Motor neuron (in vitro differentiated cells): ENCODE measurements around the gene EXOC3. TPM values are rescaled to one million over a fixed set of nuclear protein-coding genes. Genes with fewer than 3 reads are reported as not detected.
"Not testable (repeated sequence)": the region's sequence is repeated elsewhere in the genome, so short reads cannot be mapped to it uniquely, and the experiment has no call there.

Experiments
- ATAC-seq, 8 experiments: fragments of 200-7000 bp; cut with Tn5 transposase; replicated peaks in 6 of 8; 2 replicates each; pipeline ENCODE4 v1.8.0; 2021; ENCODE audit warnings: mild to moderate bottlenecking in 8 of 8, moderate library complexity in 8 of 8
- H3K27ac ChIP-seq, 2 donors: fragments of 250-450 bp; sonication (Bioruptor Pico); 2 replicates each; pipeline ENCODE4 v1.9.0; 2021; ENCODE audit warnings: antibody characterized with exemption in 2 of 2, mild to moderate bottlenecking in 2 of 2, moderate library complexity in 1 of 2
- H3K4me1 ChIP-seq, 2 donors: fragments of 250-450 bp; sonication (Bioruptor Pico); replicated peaks in 1 of 2; 2 replicates each; pipeline ENCODE4 v1.6.1; 2021; ENCODE audit warnings: antibody characterized with exemption in 2 of 2, mild to moderate bottlenecking in 2 of 2, moderate library complexity in 1 of 2
- H3K4me3 ChIP-seq, 5 donors: fragments of 250-450 bp; sonication (Bioruptor Pico); 2 replicates each; pipeline ENCODE4 v1.9.0; 2021; ENCODE audit warnings: antibody characterized with exemption in 5 of 5, mild to moderate bottlenecking in 5 of 5, moderate library complexity in 4 of 5
- WGBS, 10 experiments: fragments of 450-650 bp; shearing (Covaris generic); methylation state at CpG; one replicate each; pipeline ENCODE4 v1.0.0; 2022; 5-methylcytosine and 5-hydroxymethylcytosine counted together
- in situ Hi-C, 9 experiments: fragments of 400-800 bp; cut with MboI; loops; one replicate each; pipeline ENCODE4 v1.15.0; 2021; ENCODE audit warnings: low sequenced_read_pairs in 9 of 9, low pct_unique_long_range_greater_than_20kb in 2 of 9; ENCODE audit not compliant: unreplicated experiment in 9 of 9
- total RNA-seq, 8 experiments: library from RNA; unstranded; fragments of 300-600 nt; gene quantifications; 2 replicates each; pipeline versions ENCODE4 v1.2.3 to v1.2.4, GENCODE V29; 2022

EXOC3 gene
- total RNA-seq, 8 experiments from 2014 or later, result 17.1 to 69.6 (median 25.0) TPM

DNA sequence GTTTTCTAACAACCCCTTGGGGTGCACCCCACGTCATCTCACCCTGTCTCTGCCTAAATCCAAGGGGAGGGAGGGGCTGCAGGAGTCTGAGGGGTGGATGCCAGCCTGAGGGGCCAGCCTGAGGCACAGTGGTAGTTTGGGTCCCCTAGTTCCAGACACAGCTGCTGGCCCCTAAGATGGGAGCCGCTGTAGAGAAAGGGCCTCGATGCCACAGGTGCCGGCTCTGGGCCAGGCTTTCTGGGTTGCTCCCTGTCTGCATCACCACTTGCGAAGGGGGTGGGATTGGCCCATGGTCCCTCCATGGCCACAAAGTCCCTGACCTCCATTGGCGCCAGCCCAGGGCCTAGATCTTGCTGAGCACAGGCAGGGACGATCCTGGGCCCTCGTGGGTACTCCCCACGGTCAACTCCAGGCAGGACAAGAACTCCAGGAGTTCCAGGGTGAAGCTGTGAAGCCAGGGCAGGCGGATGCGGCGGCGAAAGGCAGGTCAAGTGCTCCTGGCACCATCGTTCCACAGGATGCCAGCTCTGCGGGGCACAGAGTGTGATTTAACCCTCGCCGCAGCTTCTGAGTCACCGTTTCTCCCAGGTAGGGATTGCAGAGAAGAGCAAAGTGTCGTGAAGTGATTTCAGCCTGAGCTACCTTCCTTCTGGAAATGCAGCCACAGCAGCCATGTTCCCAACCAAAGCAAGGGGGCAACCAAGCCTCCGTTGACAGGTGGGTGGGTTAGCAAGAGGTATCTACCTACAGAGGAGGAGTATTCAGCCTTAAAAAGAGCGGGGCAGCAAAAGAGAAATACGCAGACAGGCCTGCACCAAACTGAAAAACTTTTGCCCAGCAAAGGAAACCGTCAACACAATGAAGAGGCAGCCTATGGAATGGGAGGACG is 41.6 kb upstream of the EXOC3 start:
- WGBS, 10 experiments, result 83 to 100% (median 96%) methylated on average over 2 to 15 of the region's 24 CpGs
- no peak for ATAC-seq
- in situ Hi-C loops, result no loop called here
- H3K4me3 ChIP-seq, result no peak overlapping the region
- peak overlapping the region in 1 of 2 donors; percentile 29 for H3K27ac ChIP-seq
- peaks cover 30 to 32% of the 10 kb centered on the region in 2 donors for H3K4me1 ChIP-seq

- peaks cover 30 to 34% of the 10 kb centered on the region in 2 donors for H3K4me1 ChIP-seq
- WGBS, 10 experiments, result 95 to 96% methylated on average over 4 to 5 of the region's 17 CpGs; no CpG with 5 or more reads in 8 of the 10 experiments
- ATAC-seq, in situ Hi-C loops, H3K27ac ChIP-seq, H3K4me3 ChIP-seq: not testable (repeated sequence)
Observed at GRCh38 chr5:402219-402614, 40.8 kb upstream of the EXOC3 start.

- whole genome bisulfite sequencing, 10 experiments, result 20 to 98% (median 89%) methylated on average over 1 to 13 of the region's 20 CpGs; no CpG with 5 or more reads in 1 of the 10 experiments
- Histone ChIP-seq H3K4me3 (no peak overlapping the region), H3K4me1 (peaks cover 30 to 34% of the 10 kb centered on the region in 2 donors), H3K27ac (no peak overlapping the region)
- in situ Hi-C loops, result no loop called here
- no peak for ATAC-seq
Observed at GRCh38 chr5:402615-403359, 40.2 kb upstream of the EXOC3 start.

DNA sequence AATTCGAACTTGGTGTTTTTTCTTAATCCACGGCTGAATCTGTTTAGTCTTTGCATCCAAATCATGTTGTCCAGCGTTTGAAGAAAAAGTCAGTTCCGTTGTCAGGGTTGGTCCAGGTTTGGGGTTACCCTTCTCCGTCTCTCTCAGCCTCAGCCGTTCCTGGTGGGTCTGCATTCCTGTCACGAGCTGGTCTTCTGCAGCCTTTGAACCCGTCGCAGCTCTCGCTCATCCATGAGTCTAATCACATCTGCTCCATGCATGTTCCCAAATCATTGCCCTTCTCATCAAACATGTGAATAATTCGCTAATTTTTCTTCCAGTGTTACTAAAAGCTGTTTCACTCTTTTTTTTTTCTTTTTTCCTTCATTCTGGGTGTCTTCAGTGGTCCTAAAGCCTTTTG is 39.0 kb upstream of the EXOC3 start:
- Histone ChIP-seq H3K4me1 (peaks cover 22 to 28% of the 10 kb centered on the region in 2 donors), H3K4me3 (no peak overlapping the region), H3K27ac (no peak overlapping the region)
- 59 to 100% (median 90%) methylated on average over 1 to 11 of the region's 11 CpGs; no CpG with 5 or more reads in 1 of the 10 experiments for WGBS, 10 experiments
- in situ Hi-C loops, result no loop called here
- ATAC-seq, result no peak

- in situ Hi-C loops, result no loop called here
- no peak for ATAC-seq
- Histone ChIP-seq H3K4me3 (no peak overlapping the region), H3K4me1 (peaks cover 15 to 20% of the 10 kb centered on the region in 2 donors), H3K27ac (no peak overlapping the region)
- 84 to 100% (median 89%) methylated on average over 3 to 10 of the region's 12 CpGs; no CpG with 5 or more reads in 3 of the 10 experiments for WGBS, 10 experiments
Observed at GRCh38 chr5:404666-405241, 38.2 kb upstream of the EXOC3 start.

DNA sequence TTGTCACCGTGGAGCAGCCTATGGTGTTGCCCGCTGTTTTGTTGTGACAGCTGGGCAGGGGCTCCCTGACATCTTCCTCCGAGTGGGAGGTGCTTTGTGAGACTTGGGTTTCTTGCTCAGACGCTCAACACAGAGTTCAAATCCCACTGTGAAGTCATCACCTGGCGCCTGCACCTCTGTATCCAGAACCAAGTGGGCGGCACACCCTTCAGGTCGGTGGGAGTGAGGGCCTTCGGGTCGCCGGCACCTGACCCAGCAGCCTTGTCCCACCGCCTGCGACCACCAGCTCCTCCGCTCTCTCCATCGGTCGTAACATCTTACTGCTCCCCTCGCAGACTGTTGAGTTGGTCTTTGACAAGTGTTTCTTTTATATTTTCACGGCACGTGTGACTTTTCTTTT is 37.6 kb upstream of the EXOC3 start:
- in situ Hi-C loops, result no loop called here
- 83 to 100% (median 93%) methylated on average over 1 to 11 of the region's 18 CpGs; no CpG with 5 or more reads in 4 of the 10 experiments for WGBS, 10 experiments
- ATAC-seq, result no peak
- Histone ChIP-seq H3K4me3 (no peak overlapping the region), H3K27ac (no peak overlapping the region), H3K4me1 (peaks cover 8 to 15% of the 10 kb centered on the region in 2 donors)

- no peak overlapping the region for H3K27ac ChIP-seq
- no peak for ATAC-seq
- WGBS, 10 experiments, result 60 to 100% (median 85%) methylated on average over 1 to 7 of the region's 9 CpGs; no CpG with 5 or more reads in 2 of the 10 experiments
- no peak overlapping the region for H3K4me3 ChIP-seq
- H3K4me1 ChIP-seq, result peaks cover 2 to 9% of the 10 kb centered on the region in 2 donors
- in situ Hi-C loops, result no loop called here
Observed at GRCh38 chr5:406041-406440, 36.9 kb upstream of the EXOC3 start.

DNA sequence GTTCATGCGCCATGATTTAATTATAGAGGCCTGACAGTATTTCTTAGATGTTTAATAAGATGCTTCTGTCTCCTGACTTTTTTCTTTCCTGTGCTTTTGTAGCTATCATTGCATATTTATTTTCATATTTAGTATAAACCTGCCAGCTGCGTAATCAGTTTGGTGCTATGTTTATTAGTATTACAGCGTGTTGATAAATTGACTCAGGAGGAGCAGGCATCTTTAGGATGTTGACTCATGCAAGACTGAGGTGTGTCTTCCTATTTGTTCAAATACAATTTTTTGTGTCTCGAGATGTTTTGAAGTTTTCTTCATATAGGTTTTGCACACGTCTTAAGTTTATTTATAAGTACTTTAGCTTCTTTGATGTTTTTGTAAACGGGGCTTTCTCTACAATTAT is 35.9 kb upstream of the EXOC3 start:
- no peak for ATAC-seq
- no peak overlapping the region for H3K27ac ChIP-seq
- peaks cover 0 to 8% of the 10 kb centered on the region in 2 donors for H3K4me1 ChIP-seq
- in situ Hi-C loops, result no loop called here
- H3K4me3 ChIP-seq, result no peak overlapping the region
- 72 to 96% (median 88%) methylated on average over 2 to 6 of the region's 6 CpGs; no CpG with 5 or more reads in 1 of the 10 experiments for WGBS, 10 experiments

DNA sequence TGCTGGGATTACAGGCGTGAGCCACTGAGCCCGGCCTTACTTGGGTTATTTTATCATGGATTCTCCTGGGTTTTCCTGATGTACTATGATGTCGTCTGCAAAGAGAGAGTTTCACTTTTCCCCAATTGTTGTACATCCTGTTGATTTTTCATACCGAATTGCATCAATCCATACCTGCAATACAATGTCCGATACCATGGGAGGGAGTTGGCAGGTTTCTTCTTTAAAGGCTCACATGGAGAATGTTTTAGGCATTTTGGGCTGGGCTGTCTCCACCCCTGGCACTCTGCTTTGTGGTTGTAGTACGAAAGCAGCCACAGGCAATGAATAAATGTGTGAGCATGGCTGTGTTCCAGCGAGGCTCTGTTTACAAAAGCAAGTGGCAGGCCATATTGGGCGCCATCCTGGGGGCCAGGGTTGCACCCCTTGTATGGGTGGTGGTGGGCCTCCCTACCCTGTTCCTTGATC is 35.1 kb upstream of the EXOC3 start:
- WGBS, 10 experiments, result 47 to 100% (median 93%) methylated on average over 1 to 7 of the region's 8 CpGs
- Histone ChIP-seq H3K4me3 (no peak overlapping the region), H3K4me1 (peaks cover 0 to 8% of the 10 kb centered on the region in 2 donors), H3K27ac (no peak overlapping the region)
- in situ Hi-C loops, result no loop called here
- ATAC-seq, result peak in 3 of 8 experiments; percentile 63 to 90 (median 78)

DNA sequence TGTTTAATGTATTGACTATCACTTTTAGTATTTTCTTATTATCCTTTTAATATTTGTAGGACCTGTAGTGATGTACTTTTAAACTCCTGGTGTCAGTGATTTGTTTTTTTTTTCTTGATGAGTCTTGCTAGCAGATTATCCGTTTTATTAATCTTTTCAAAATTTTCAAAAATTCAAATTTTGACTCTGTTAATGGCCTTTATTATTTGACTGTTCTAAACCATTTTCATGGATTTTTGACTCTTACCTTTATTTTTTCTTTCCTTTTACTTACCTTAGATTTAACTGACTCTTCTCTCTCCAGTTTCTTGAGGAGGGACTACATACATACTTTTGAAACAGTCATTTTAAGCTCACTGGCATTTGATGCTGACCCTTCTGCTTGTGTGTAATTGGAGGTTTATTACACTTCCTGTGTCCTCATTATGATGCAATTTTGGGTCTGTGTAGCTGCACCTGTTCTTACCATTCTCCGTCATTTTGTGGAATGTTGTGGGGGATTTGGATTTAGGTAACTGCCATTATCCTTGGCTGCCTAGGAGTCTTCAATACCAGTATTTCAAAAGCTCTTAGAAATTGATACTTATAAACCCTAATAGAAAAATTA is 32.0 kb upstream of the EXOC3 start:
- in situ Hi-C loops, result no loop called here
- H3K4me3 ChIP-seq, result no peak overlapping the region
- no peak overlapping the region for H3K27ac ChIP-seq
- peaks cover 5 to 15% of the 10 kb centered on the region in 2 donors for H3K4me1 ChIP-seq
- no peak for ATAC-seq
- 77 to 100% (median 84%) methylated on average over 1 to 2 of the region's 2 CpGs for WGBS, 10 experiments

- H3K4me3 ChIP-seq, result no peak overlapping the region
- no peak overlapping the region for H3K27ac ChIP-seq
- H3K4me1 ChIP-seq, result peaks cover 9 to 17% of the 10 kb centered on the region in 2 donors
- 69 to 93% (median 79%) methylated on average over 2 to 13 of the region's 13 CpGs; no CpG with 5 or more reads in 2 of the 10 experiments for WGBS, 10 experiments
- no peak for ATAC-seq
- in situ Hi-C loops, result no loop called here
Observed at GRCh38 chr5:411728-412127, 31.2 kb upstream of the EXOC3 start.
